Vagina (tissue), 2 donors: Measurements from ENCODE around the gene CNTN5.

Source experiments
- POLR2AphosphoS5 ChIP-seq, 2 donors: sonication (generic); formaldehyde crosslinking; IDR thresholded peaks; one replicate each; pipeline ENCODE4 v1.9.0; 2017; ENCODE audit warnings: antibody characterized with exemption in 2 of 2, mild to moderate bottlenecking in 2 of 2, low read depth in 1 of 2; ENCODE audit not compliant: insufficient read depth in 1 of 2
- TF ChIP-seq, protein P1 (sequence below), 3 experiments: fragments of 450-650 bp in 2 of 3; fragments of 200-600 bp in 1 of 3; sonication (generic) in 1 of 3; IDR thresholded peaks; one replicate each; pipeline ENCODE4 v1.5.1; 2017 to 2019; ENCODE audit warnings: antibody characterized with exemption in 3 of 3, mild to moderate bottlenecking in 2 of 3, moderate library complexity in 2 of 3

DNA sequence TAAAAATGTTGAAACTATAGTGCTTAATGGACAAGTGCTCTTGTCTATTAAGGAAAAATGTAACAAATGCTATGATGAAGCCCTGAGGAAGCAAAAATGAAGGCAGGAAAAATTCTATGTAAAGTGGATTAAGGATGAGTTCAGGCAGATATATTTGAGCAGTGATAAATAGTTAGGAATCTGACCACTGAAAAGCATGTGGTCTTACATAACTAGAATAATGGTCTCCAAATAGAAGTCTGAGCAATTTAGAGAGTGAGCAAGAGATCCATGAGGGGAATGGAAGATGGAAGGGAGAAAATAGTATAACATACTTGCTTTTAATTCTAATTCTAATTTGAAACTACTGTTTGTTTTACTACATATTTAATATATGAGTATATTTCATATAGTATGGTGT lies 1155.7 kb downstream of the CNTN5 start:
- TF ChIP-seq POLR2AphosphoS5 (IDR thresholded peaks at IDR 0.05; ENCODE audit: insufficient read depth in 1 of 2, low read depth in 1 of 2), result no peak
- TF ChIP-seq, protein P1, sequence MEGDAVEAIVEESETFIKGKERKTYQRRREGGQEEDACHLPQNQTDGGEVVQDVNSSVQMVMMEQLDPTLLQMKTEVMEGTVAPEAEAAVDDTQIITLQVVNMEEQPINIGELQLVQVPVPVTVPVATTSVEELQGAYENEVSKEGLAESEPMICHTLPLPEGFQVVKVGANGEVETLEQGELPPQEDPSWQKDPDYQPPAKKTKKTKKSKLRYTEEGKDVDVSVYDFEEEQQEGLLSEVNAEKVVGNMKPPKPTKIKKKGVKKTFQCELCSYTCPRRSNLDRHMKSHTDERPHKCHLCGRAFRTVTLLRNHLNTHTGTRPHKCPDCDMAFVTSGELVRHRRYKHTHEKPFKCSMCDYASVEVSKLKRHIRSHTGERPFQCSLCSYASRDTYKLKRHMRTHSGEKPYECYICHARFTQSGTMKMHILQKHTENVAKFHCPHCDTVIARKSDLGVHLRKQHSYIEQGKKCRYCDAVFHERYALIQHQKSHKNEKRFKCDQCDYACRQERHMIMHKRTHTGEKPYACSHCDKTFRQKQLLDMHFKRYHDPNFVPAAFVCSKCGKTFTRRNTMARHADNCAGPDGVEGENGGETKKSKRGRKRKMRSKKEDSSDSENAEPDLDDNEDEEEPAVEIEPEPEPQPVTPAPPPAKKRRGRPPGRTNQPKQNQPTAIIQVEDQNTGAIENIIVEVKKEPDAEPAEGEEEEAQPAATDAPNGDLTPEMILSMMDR (IDR thresholded peaks at IDR 0.05), result no peak
